Measurements from ENCODE around the gene MS4A15.
"Not testable (repeated sequence)": the region's sequence is repeated elsewhere in the genome, so short reads cannot be mapped to it uniquely, and the experiment has no call there.

MS4A15 gene

GRCh38 chr11:60813324-60813723 is 56.7 kb downstream of the MS4A15 start:
- Histone ChIP-seq H3K36me3 (ENCODE audit: control insufficient read depth in 5 of 5, insufficient read depth in 5 of 5, low read length in 5 of 5) (no peaks in the 10 kb centered on the region), H3K9ac (ENCODE audit: low read length in 5 of 5) (no peak overlapping the region)

GRCh38 chr11:60814112-60814511 is 57.4 kb downstream of the MS4A15 start:
- Histone ChIP-seq H3K4me3 (ENCODE audit: low read depth in 1 of 5, low read length in 5 of 5) (no peak overlapping the region), H3K27ac (ENCODE audit: low read depth, low read length) (no peak overlapping the region), H3K36me3 (ENCODE audit: control insufficient read depth in 5 of 5, insufficient read depth in 5 of 5, low read length in 5 of 5) (no peaks in the 10 kb centered on the region), H3K9ac (ENCODE audit: low read length in 5 of 5) (no peak overlapping the region), H3K27me3 (ENCODE audit: control insufficient read depth in 5 of 5, insufficient read depth in 4 of 5, low read length in 5 of 5) (peaks cover 0 to 9% (median 5%) of the 10 kb centered on the region in 5 donors), H3K4me1 (ENCODE audit: control insufficient read depth in 5 of 5, insufficient read depth in 5 of 5, low read length in 5 of 5) (peaks cover 0 to 14% (median 0%) of the 10 kb centered on the region in 5 donors), H3K9me3 (ENCODE audit: control insufficient read depth in 5 of 5, low read length in 5 of 5) (peaks cover 3 to 15% (median 14%) of the 10 kb centered on the region in 5 donors)

More at GRCh38 chr11:60813324-60813723, 56.7 kb downstream of the MS4A15 start:
- H3K27me3 ChIP-seq (ENCODE audit: control insufficient read depth in 5 of 5, insufficient read depth in 4 of 5, low read length in 5 of 5), result peaks cover 0 to 7% (median 5%) of the 10 kb centered on the region in 5 donors
- H3K27ac ChIP-seq (ENCODE audit: low read depth, low read length), result no peak overlapping the region
- H3K4me1 ChIP-seq (ENCODE audit: control insufficient read depth in 5 of 5, insufficient read depth in 5 of 5, low read length in 5 of 5), result peaks cover 0 to 14% (median 0%) of the 10 kb centered on the region in 5 donors
- H3K9me3 ChIP-seq (ENCODE audit: control insufficient read depth in 5 of 5, low read length in 5 of 5), result peaks cover 3 to 15% (median 14%) of the 10 kb centered on the region in 5 donors
- H3K4me3 ChIP-seq (ENCODE audit: low read depth in 1 of 5, low read length in 5 of 5), result no peak overlapping the region

- no peak overlapping the region for H3K27ac ChIP-seq (ENCODE audit: low read depth, low read length)
- peaks cover 0 to 7% (median 0%) of the 10 kb centered on the region in 5 donors for H3K27me3 ChIP-seq (ENCODE audit: control insufficient read depth in 5 of 5, insufficient read depth in 4 of 5, low read length in 5 of 5)
- H3K9me3 ChIP-seq (ENCODE audit: control insufficient read depth in 5 of 5, low read length in 5 of 5), result peaks cover 3 to 15% (median 14%) of the 10 kb centered on the region in 5 donors
- H3K4me3 ChIP-seq (ENCODE audit: low read depth in 1 of 5, low read length in 5 of 5), result peak overlapping the region in 2 of 5 donors; percentile 15 to 20
- H3K4me1 ChIP-seq (ENCODE audit: control insufficient read depth in 5 of 5, insufficient read depth in 5 of 5, low read length in 5 of 5), result peaks cover 0 to 5% (median 0%) of the 10 kb centered on the region in 5 donors
- H3K36me3 ChIP-seq (ENCODE audit: control insufficient read depth in 5 of 5, insufficient read depth in 5 of 5, low read length in 5 of 5), result no peaks in the 10 kb centered on the region
- no peak overlapping the region for H3K9ac ChIP-seq (ENCODE audit: low read length in 5 of 5)
Measured at GRCh38 chr11:60816590-60817157, 60.0 kb downstream of the MS4A15 start.

GRCh38 chr11:60818057-60818456 is 61.4 kb downstream of the MS4A15 start:
- peaks cover 0 to 10% (median 3%) of the 10 kb centered on the region in 5 donors for H3K4me1 ChIP-seq (ENCODE audit: control insufficient read depth in 5 of 5, insufficient read depth in 5 of 5, low read length in 5 of 5)
- H3K4me3 ChIP-seq (ENCODE audit: low read depth in 1 of 5, low read length in 5 of 5), result no peak overlapping the region
- no peak overlapping the region for H3K9ac ChIP-seq (ENCODE audit: low read length in 5 of 5)
- H3K9me3 ChIP-seq (ENCODE audit: control insufficient read depth in 5 of 5, low read length in 5 of 5), result peaks cover 3 to 15% (median 14%) of the 10 kb centered on the region in 5 donors
- no peaks in the 10 kb centered on the region for H3K36me3 ChIP-seq (ENCODE audit: control insufficient read depth in 5 of 5, insufficient read depth in 5 of 5, low read length in 5 of 5)
- H3K27ac ChIP-seq (ENCODE audit: low read depth, low read length), result no peak overlapping the region
- H3K27me3 ChIP-seq (ENCODE audit: control insufficient read depth in 5 of 5, insufficient read depth in 4 of 5, low read length in 5 of 5), result peaks cover 0 to 3% (median 0%) of the 10 kb centered on the region in 5 donors

- H3K4me1 ChIP-seq (ENCODE audit: control insufficient read depth in 5 of 5, insufficient read depth in 5 of 5, low read length in 5 of 5), result peaks cover 0 to 10% (median 3%) of the 10 kb centered on the region in 5 donors
- H3K27me3 ChIP-seq (ENCODE audit: control insufficient read depth in 5 of 5, insufficient read depth in 4 of 5, low read length in 5 of 5), result peaks cover 0 to 3% (median 0%) of the 10 kb centered on the region in 5 donors
- H3K4me3 ChIP-seq (ENCODE audit: low read depth in 1 of 5, low read length in 5 of 5), result no peak overlapping the region
- H3K27ac ChIP-seq (ENCODE audit: low read depth, low read length), result no peak overlapping the region
- no peak overlapping the region for H3K9ac ChIP-seq (ENCODE audit: low read length in 5 of 5)
- no peaks in the 10 kb centered on the region for H3K36me3 ChIP-seq (ENCODE audit: control insufficient read depth in 5 of 5, insufficient read depth in 5 of 5, low read length in 5 of 5)
- H3K9me3 ChIP-seq (ENCODE audit: control insufficient read depth in 5 of 5, low read length in 5 of 5), result peaks cover under 1 to 7% (median 7%) of the 10 kb centered on the region in 5 donors
Measured at GRCh38 chr11:60821827-60822599, 65.3 kb downstream of the MS4A15 start.

- H3K4me3 ChIP-seq (ENCODE audit: low read depth in 1 of 5, low read length in 5 of 5); H3K4me1 ChIP-seq (ENCODE audit: control insufficient read depth in 5 of 5, insufficient read depth in 5 of 5, low read length in 5 of 5); H3K27ac ChIP-seq (ENCODE audit: low read depth, low read length); H3K9me3 ChIP-seq (ENCODE audit: control insufficient read depth in 5 of 5, low read length in 5 of 5); H3K36me3 ChIP-seq (ENCODE audit: control insufficient read depth in 5 of 5, insufficient read depth in 5 of 5, low read length in 5 of 5); H3K9ac ChIP-seq (ENCODE audit: low read length in 5 of 5): not testable (repeated sequence)
- H3K27me3 ChIP-seq (ENCODE audit: control insufficient read depth in 5 of 5, insufficient read depth in 4 of 5, low read length in 5 of 5), result peaks cover 0 to 14% (median 1%) of the 10 kb centered on the region in 5 donors
Measured at GRCh38 chr11:60823745-60824306, 67.2 kb downstream of the MS4A15 start.

GRCh38 chr11:60825118-60825517 is 68.5 kb downstream of the MS4A15 start:
- no peaks in the 10 kb centered on the region for H3K36me3 ChIP-seq (ENCODE audit: control insufficient read depth in 5 of 5, insufficient read depth in 5 of 5, low read length in 5 of 5)
- H3K9me3 ChIP-seq (ENCODE audit: control insufficient read depth in 5 of 5, low read length in 5 of 5), result no peaks in the 10 kb centered on the region
- H3K4me3 ChIP-seq (ENCODE audit: low read depth in 1 of 5, low read length in 5 of 5), result no peak overlapping the region
- H3K27me3 ChIP-seq (ENCODE audit: control insufficient read depth in 5 of 5, insufficient read depth in 4 of 5, low read length in 5 of 5), result peaks cover 0 to 14% (median 2%) of the 10 kb centered on the region in 5 donors
- peaks cover 0 to 10% (median 3%) of the 10 kb centered on the region in 5 donors for H3K4me1 ChIP-seq (ENCODE audit: control insufficient read depth in 5 of 5, insufficient read depth in 5 of 5, low read length in 5 of 5)
- H3K27ac ChIP-seq (ENCODE audit: low read depth, low read length), result no peak overlapping the region
- no peak overlapping the region for H3K9ac ChIP-seq (ENCODE audit: low read length in 5 of 5)

GRCh38 chr11:60825790-60826189 is 69.1 kb downstream of the MS4A15 start:
- Histone ChIP-seq H3K27ac (ENCODE audit: low read depth, low read length) (no peak overlapping the region), H3K9ac (ENCODE audit: low read length in 5 of 5) (no peak overlapping the region)

More at GRCh38 chr11:60825790-60826189, 69.1 kb downstream of the MS4A15 start:
- Histone ChIP-seq H3K27me3 (ENCODE audit: control insufficient read depth in 5 of 5, insufficient read depth in 4 of 5, low read length in 5 of 5) (peaks cover 0 to 14% (median 2%) of the 10 kb centered on the region in 5 donors), H3K36me3 (ENCODE audit: control insufficient read depth in 5 of 5, insufficient read depth in 5 of 5, low read length in 5 of 5) (no peaks in the 10 kb centered on the region), H3K4me1 (ENCODE audit: control insufficient read depth in 5 of 5, insufficient read depth in 5 of 5, low read length in 5 of 5) (peaks cover 0 to 10% (median 3%) of the 10 kb centered on the region in 5 donors), H3K4me3 (ENCODE audit: low read depth in 1 of 5, low read length in 5 of 5) (no peak overlapping the region), H3K9me3 (ENCODE audit: control insufficient read depth in 5 of 5, low read length in 5 of 5) (no peaks in the 10 kb centered on the region)
